BJ (cell line): ENCODE data around the gene FNDC5. TPM values are rescaled to one million over a fixed set of nuclear protein-coding genes. Genes with fewer than 3 reads are reported as not detected.
"Not testable (repeated sequence)": the region's sequence is repeated elsewhere in the genome, so short reads cannot be mapped to it uniquely, and the experiment has no call there.

ENCODE experiments used
- CTCF ChIA-PET: fragments of 350-600 bp; formaldehyde crosslinking; extraction: SDS; loops from one replicate; lab custom pipeline; 2021; ENCODE audit warnings: antibody characterized with exemption, inconsistent platforms; lab: Yijun Ruan, JAX
- POLR2A ChIA-PET: fragments of 300-600 bp; sonication (Branson Sonifier 250); formaldehyde crosslinking; extraction: SDS; loops from one replicate; lab custom pipeline; 2021; ENCODE audit warnings: antibody characterized with exemption; lab: Charles Lee
- DNase-seq: peaks from one replicate; pipeline ENCODE4 v3.0.0-alpha.2; 2011; ENCODE audit warnings: low read depth
- H3K27me3 ChIP-seq: 2 replicates; pipeline ENCODE4 v1.6.0; 2011; ENCODE audit warnings: low read length; ENCODE audit not compliant: control insufficient read depth, insufficient read depth
- H3K36me3 ChIP-seq: 2 replicates; pipeline ENCODE4 v1.5.1; 2011; ENCODE audit warnings: low read length; ENCODE audit not compliant: control insufficient read depth, insufficient read depth
- H3K4me3 ChIP-seq: 2 replicates; pipeline ENCODE4 v1.5.1; 2011; ENCODE audit warnings: low read depth, mild to moderate bottlenecking, control low read depth, low read length
- polyA plus RNA-seq: library from polyadenylated mRNA; depleted of rRNA; stranded (reverse); fragments of >200 nt; gene quantifications from 2 replicates; pipeline ENCODE4 v1.2.3, GENCODE V29; 2011
- TF ChIP-seq, protein P1 (sequence below): IDR thresholded peaks from 2 replicates; pipeline ENCODE4 v1.5.1; 2011; ENCODE audit warnings: low read depth, mild to moderate bottlenecking, control low read depth, inconsistent platforms, low read length, moderate library complexity; ENCODE audit not compliant: insufficient read depth

Gene FNDC5
- polyA plus RNA-seq, 1 experiment = 1.2 TPM

DNA sequence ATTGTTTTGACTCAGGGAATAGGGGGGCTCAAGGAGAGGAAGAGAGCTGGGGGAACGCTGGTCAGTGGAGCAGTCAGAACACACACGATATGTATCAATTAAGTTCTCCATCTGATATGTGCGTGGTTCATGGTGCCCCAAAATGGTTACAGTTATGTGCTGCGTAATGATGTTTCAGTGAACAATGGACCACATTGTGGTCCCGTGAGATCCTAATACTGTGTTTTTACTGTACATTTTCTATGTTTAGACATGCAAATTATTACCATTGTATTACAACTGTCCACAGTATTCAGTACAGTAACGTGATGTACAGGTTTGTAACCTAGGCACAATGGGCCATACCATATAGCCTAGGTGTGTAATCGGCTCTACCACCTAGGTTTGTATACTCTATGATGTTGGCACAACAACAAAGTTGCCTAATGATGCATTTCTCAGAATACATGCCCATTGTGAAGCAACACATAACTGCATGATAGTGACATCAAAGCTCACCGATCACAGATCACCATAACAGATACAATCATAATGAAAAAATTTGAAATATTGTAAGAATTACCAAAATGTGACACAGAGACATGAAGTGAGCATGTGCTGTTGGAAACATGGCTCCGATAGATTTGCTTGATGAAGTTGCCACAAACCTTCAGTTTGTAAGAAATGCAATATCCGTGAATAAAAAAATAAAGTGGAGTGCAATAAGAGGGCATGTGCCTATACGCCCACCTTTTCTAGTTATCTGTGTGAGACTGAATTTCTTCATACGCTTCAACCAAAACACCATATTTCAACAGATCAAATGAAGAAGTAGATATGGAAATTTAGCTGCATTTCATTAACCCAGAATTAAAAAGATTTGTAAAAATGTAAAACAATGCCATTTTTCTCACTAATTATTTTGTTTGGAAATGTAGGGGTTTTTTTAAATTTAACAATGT lies 45.3 kb upstream of the FNDC5 start:
- no peaks in the 10 kb centered on the region for H3K36me3 ChIP-seq
- DNase-seq = no peak
- H3K27me3 ChIP-seq = no peaks in the 10 kb centered on the region; the same call in 1 of the 2 replicates
- CTCF ChIA-PET = interaction anchor here (1.3 kb wide), 1 partner anchor 166 kb away, joined by 3 read pairs; no protein-coding TSS in a partner anchor
- POLR2A ChIA-PET = no interaction called here
- TF ChIP-seq, protein P1, sequence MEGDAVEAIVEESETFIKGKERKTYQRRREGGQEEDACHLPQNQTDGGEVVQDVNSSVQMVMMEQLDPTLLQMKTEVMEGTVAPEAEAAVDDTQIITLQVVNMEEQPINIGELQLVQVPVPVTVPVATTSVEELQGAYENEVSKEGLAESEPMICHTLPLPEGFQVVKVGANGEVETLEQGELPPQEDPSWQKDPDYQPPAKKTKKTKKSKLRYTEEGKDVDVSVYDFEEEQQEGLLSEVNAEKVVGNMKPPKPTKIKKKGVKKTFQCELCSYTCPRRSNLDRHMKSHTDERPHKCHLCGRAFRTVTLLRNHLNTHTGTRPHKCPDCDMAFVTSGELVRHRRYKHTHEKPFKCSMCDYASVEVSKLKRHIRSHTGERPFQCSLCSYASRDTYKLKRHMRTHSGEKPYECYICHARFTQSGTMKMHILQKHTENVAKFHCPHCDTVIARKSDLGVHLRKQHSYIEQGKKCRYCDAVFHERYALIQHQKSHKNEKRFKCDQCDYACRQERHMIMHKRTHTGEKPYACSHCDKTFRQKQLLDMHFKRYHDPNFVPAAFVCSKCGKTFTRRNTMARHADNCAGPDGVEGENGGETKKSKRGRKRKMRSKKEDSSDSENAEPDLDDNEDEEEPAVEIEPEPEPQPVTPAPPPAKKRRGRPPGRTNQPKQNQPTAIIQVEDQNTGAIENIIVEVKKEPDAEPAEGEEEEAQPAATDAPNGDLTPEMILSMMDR = no peak
- no peak overlapping the region for H3K4me3 ChIP-seq

DNA sequence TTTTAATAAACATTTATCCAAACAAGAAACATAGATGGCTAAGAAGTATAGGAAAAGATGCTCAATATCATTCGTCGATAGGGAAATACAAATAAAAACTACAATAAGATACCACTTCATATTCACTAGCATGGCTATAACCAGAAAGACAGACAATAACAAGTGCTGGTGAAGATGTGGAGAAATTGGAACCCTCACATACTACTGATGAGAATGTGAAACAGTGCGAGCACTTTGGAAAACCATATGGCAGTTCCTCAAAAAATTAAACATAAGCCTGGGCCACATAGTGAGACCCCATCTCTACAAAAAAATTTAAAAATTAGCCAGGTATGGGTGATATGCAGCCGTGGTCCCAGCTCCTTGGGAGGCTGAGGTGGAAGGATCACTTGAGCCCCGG lies 39.6 kb upstream of the FNDC5 start:
- POLR2A ChIA-PET = no interaction called here
- CTCF ChIA-PET = interaction anchor here (1.0 kb wide), 1 partner anchor 34 kb away, joined by 3 read pairs; no protein-coding TSS in a partner anchor
- TF ChIP-seq, protein P1 = no peak
- H3K27me3 ChIP-seq = no peaks in the 10 kb centered on the region; the same call in 1 of the 2 replicates
- no peaks in the 10 kb centered on the region for H3K36me3 ChIP-seq
- no peak for DNase-seq
- H3K4me3 ChIP-seq = no peak overlapping the region

DNA sequence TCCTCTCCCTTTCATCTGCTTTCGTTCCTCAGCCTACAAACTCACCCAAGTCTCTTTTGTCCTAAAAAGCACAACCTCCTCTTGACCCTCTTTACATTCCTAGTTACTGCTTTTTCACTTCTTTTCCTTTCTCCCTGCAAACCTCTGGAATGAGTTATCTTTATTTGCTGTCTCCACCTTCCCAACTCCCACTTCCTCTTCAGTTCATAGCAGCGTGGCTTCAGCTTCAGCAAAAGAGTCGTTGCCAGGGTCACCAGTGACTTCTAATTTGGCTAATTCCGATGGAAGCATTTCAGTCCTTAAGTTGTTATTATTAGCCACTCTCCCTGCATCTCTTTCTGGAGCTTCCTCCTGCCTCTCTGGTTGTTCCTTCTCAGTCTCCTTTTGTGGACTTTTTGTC lies 36.7 kb upstream of the FNDC5 start:
- Histone ChIP-seq H3K36me3 (no peaks in the 10 kb centered on the region), H3K27me3 (no peaks in the 10 kb centered on the region; the same call in 1 of the 2 replicates), H3K4me3 (no peak overlapping the region)
- no peak for DNase-seq
- POLR2A ChIA-PET = interaction anchor here (0.6 kb wide), 1 partner anchor 139 kb away, joined by 5 read pairs; no protein-coding TSS in a partner anchor
- TF ChIP-seq, protein P1 = no peak
- CTCF ChIA-PET = no interaction called here

DNA sequence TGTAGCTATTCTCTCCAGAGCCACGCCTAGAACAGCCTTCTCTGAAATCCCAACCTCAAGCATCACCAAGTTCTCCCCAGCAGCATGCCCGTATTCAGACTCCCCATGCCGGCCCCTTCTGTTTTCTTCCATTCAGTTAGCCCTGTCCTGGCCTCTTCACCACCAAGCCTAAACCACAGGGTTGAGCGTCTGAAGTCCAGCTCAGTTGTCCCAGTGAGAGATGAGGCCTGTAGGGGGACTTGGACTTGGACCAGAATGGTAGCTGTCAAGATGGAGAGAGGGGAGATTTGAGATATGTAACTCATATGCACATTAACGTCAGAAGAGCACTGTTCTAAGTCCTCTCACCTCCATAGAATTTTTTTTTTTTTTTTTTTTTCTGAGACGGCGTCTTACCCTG lies 35.9 kb upstream of the FNDC5 start:
- TF ChIP-seq, protein P1 = no peak
- CTCF ChIA-PET = no interaction called here
- Histone ChIP-seq H3K4me3 (no peak overlapping the region), H3K36me3 (no peaks in the 10 kb centered on the region), H3K27me3 (no peaks in the 10 kb centered on the region; the same call in 1 of the 2 replicates)
- no peak for DNase-seq
- POLR2A ChIA-PET = no interaction called here

DNA sequence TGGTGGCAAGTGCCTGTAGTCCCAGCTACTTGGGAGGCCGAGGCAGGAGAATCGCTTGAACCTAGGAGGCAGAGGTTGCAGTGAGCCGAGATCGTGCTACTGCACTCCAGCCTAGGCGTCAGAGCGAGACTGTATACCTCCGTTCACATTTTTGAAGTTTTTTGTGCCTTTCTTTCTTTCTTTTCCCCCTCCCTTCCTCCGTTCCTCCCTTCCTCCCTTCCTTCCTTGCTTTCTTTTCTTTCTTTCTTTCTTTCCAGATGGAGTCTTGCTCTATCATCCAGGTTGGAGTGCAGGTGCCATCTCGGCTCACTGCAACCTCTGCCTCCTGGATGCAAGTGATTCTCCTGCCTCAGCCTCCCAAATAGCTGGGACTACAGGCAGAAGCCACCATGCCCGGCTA lies 34.9 kb upstream of the FNDC5 start:
- POLR2A ChIA-PET, H3K36me3 ChIP-seq, DNase-seq, H3K4me3 ChIP-seq, H3K27me3 ChIP-seq: not testable (repeated sequence)
- CTCF ChIA-PET = interaction anchor here (1.8 kb wide), 1 partner anchor 13 kb away, joined by 13 read pairs; no protein-coding TSS in a partner anchor
